Psoas muscle (tissue), 8 donors: ENCODE measurements around the gene COL4A1. TPM values are rescaled to one million over a fixed set of nuclear protein-coding genes. Genes with fewer than 3 reads are reported as not detected.
A peak's percentile ranks its signal among the peaks of the same experiment; 100 is the strongest.

Experiments used
- ATAC-seq, 4 donors: fragments of 200-7000 bp; cut with Tn5 transposase; one replicate each; pipeline ENCODE4 v1.9.1; 2020; ENCODE audit warnings: moderate library complexity in 3 of 4, mild to moderate bottlenecking in 2 of 4
- DNase-seq, 2 donors: peaks; one replicate each; pipeline ENCODE4 v3.0.0-alpha.2; 2020
- H3K27ac ChIP-seq: fragments of 200-600 bp; one replicate; pipeline ENCODE4 v1.8.0; 2022
- H3K27me3 ChIP-seq, 3 donors: fragments of 200-600 bp in 1 of 3; one replicate each; pipeline versions ENCODE4 v1.6.1 to v1.8.0; 2013 to 2022; ENCODE audit warnings: low read length in 2 of 3, mild to moderate bottlenecking in 2 of 3, moderate library complexity in 1 of 3; ENCODE audit not compliant: insufficient read depth in 3 of 3
- H3K36me3 ChIP-seq, 2 donors: fragments of 200-600 bp in 1 of 2; one replicate each; pipeline versions ENCODE4 v1.6.1 to v1.8.0; 2013 to 2022; ENCODE audit warnings: low read depth in 1 of 2, mild to moderate bottlenecking in 1 of 2, moderate library complexity in 1 of 2; ENCODE audit not compliant: insufficient read depth in 1 of 2
- H3K4me1 ChIP-seq: fragments of 200-600 bp; one replicate; pipeline ENCODE4 v1.8.0; 2022
- H3K4me3 ChIP-seq: fragments of 200-600 bp; one replicate; pipeline ENCODE4 v1.8.0; 2022; ENCODE audit warnings: mild to moderate bottlenecking
- H3K9me3 ChIP-seq: fragments of 200-600 bp; one replicate; pipeline ENCODE4 v1.8.0; 2022
- CTCF ChIP-seq: fragments of 200-600 bp; IDR thresholded peaks from one replicate; pipeline ENCODE4 v1.8.0; 2022; ENCODE audit warnings: antibody characterized with exemption
- WGBS, 3 donors: extraction: QIAGEN DNeasy Blood & Tissue Kit; methylation state at CpG; one replicate each; pipeline versions ENCODE4 v1.1.6 to v1.1.7; 2013; 5-methylcytosine and 5-hydroxymethylcytosine counted together
- intact Hi-C, 2 donors: fragments of 100-400 bp; cut with DNase I; formaldehyde crosslinking; loops; one replicate each; pipeline versions ENCODE4 v1.11.0 to v1.14.2; 2022
- polyA plus RNA-seq, 3 donors: library from polyadenylated mRNA; stranded (reverse); fragments of 200-250 nt; gene quantifications; one replicate each; pipeline ENCODE4 v1.2.3, GENCODE V29; 2013
- total RNA-seq, 4 donors: library from RNA; stranded (reverse); fragmentation: NEBNext Ultra II Directional in 2 of 4; extraction: Animal tissue kit (Norgen Biotek cat#: 25700) in 2 of 4; gene quantifications; one replicate each; pipeline versions ENCODE4 v1.2.1 to v1.2.4, GENCODE V29; 2021 to 2023
- donor health status: healthy with polysubstance abuse.
- donor health status: DM: no; HTN: no; CAD: no; lungs with moderate emphysema.
- donor health status: Bipolar disorder and iron deficiency.
- donor health status: healthy.
- donor health status: DM: yes; HTN: yes; CAD: no.
- donor health status: DM: no; HTN: no; CAD: no.
- donor health status: DM: no; HTN: no; CAD: no.
- donor health status: DM: yes; HTN: yes; CAD: no.

COL4A1 gene
- total and polyA plus RNA-seq, 7 donors, result 39.0 to 127 (median 97.0) TPM

- H3K27ac ChIP-seq, result no peak overlapping the region
- H3K27me3 ChIP-seq, result peaks cover 0 to 14% (median 3%) of the 10 kb centered on the region in 3 donors
- ATAC-seq (no peak), DNase-seq (no peak)
- WGBS, 3 donors, result 83 to 95% (median 91%) methylated on average over 7 of the region's 7 CpGs
- H3K36me3 ChIP-seq, result peaks cover 0 to 2% of the 10 kb centered on the region in 2 donors
- intact Hi-C loops, result no loop called here
- H3K4me1 ChIP-seq, result peaks cover 7% of the 10 kb centered on the region
- no peak for TF ChIP-seq CTCF
- H3K9me3 ChIP-seq, result no peaks in the 10 kb centered on the region
- no peak overlapping the region for H3K4me3 ChIP-seq
Observed at GRCh38 chr13:110278859-110279258, 28.1 kb downstream of the COL4A1 start.

GRCh38 chr13:110277357-110277975 is 29.5 kb downstream of the COL4A1 start:
- Histone ChIP-seq H3K27ac (no peak overlapping the region), H3K4me1 (peaks cover 7% of the 10 kb centered on the region), H3K9me3 (no peaks in the 10 kb centered on the region), H3K27me3 (peaks cover 0 to 19% (median 5%) of the 10 kb centered on the region in 3 donors), H3K36me3 (peaks cover 2 to 6% of the 10 kb centered on the region in 2 donors), H3K4me3 (no peak overlapping the region)
- TF ChIP-seq CTCF, result no peak
- intact Hi-C loops, result no loop called here
- ATAC-seq, result peak in 3 of 4 donors; percentile 27 to 38 (median 37)
- WGBS, 3 donors, result 59 to 77% (median 67%) methylated on average over 5 of the region's 5 CpGs
- no peak for DNase-seq

- no peak overlapping the region for H3K4me3 ChIP-seq
- no peak overlapping the region for H3K27ac ChIP-seq
- peaks cover 0 to 19% (median 2%) of the 10 kb centered on the region in 3 donors for H3K27me3 ChIP-seq
- peaks cover 2 to 6% of the 10 kb centered on the region in 2 donors for H3K36me3 ChIP-seq
- whole genome bisulfite sequencing, 3 donors, result 57 to 65% (median 61%) methylated on average over 5 of the region's 5 CpGs
- ATAC-seq (peak in 2 of 4 donors; percentile 11 to 15), DNase-seq (no peak)
- H3K9me3 ChIP-seq, result no peaks in the 10 kb centered on the region
- H3K4me1 ChIP-seq, result peaks cover 7% of the 10 kb centered on the region
- intact Hi-C loops, result no loop called here
- no peak for TF ChIP-seq CTCF
Observed at GRCh38 chr13:110276553-110276950, 30.4 kb downstream of the COL4A1 start.

GRCh38 chr13:110275931-110276552 is 30.9 kb downstream of the COL4A1 start:
- WGBS, 3 donors, result 46 to 64% (median 48%) methylated on average over 16 of the region's 16 CpGs
- Histone ChIP-seq H3K27ac (no peak overlapping the region), H3K4me1 (peaks cover 7% of the 10 kb centered on the region), H3K27me3 (peaks cover 0 to 20% (median 2%) of the 10 kb centered on the region in 3 donors), H3K4me3 (no peak overlapping the region), H3K9me3 (no peaks in the 10 kb centered on the region), H3K36me3 (peaks cover 2 to 6% of the 10 kb centered on the region in 2 donors)
- no peak for TF ChIP-seq CTCF
- DNase-seq, result peak; percentile 70 to 82
- intact Hi-C loops, result no loop called here
- peak in 3 of 4 donors; percentile 45 to 68 (median 46) for ATAC-seq
